H9 (cell line): ENCODE data around the gene UQCRC2. TPM values are rescaled to one million over a fixed set of nuclear protein-coding genes. Genes with fewer than 3 reads are reported as not detected.

ENCODE experiments used
- DNase-seq: peaks from one replicate; pipeline ENCODE4 v3.0.0-alpha.2; 2017
- H2AFZ ChIP-seq: one replicate; pipeline ENCODE4 v1.6.1; 2013; ENCODE audit warnings: mild to moderate bottlenecking, low read length, control low read depth, moderate library complexity
- H2AK5ac ChIP-seq: 2 replicates; pipeline ENCODE4 v1.6.1; 2013; ENCODE audit warnings: low read length, control low read depth, mixed read lengths; ENCODE audit not compliant: insufficient read length
- H2BK120ac ChIP-seq: one replicate; pipeline ENCODE4 v1.6.1; 2013; ENCODE audit warnings: low read depth, mild to moderate bottlenecking, low read length, control low read depth, inconsistent platforms; ENCODE audit not compliant: poor library complexity, severe bottlenecking
- H2BK12ac ChIP-seq: 2 replicates; pipeline ENCODE4 v1.6.1; 2013; ENCODE audit warnings: low read length, control low read depth, mixed read lengths, low read depth; ENCODE audit not compliant: insufficient read length
- H2BK15ac ChIP-seq: 2 replicates; pipeline ENCODE4 v1.6.1; 2013; ENCODE audit warnings: low read depth, low read length, control low read depth
- H2BK20ac ChIP-seq: one replicate; pipeline ENCODE4 v1.6.1; 2013; ENCODE audit warnings: low read depth, mild to moderate bottlenecking, low read length, control low read depth, inconsistent platforms; ENCODE audit not compliant: poor library complexity, severe bottlenecking
- H2BK5ac ChIP-seq: 2 replicates; pipeline ENCODE4 v1.6.1; 2013; ENCODE audit warnings: low read length, control low read depth, mixed read lengths; ENCODE audit not compliant: insufficient read length
- H3K14ac ChIP-seq: 2 replicates; pipeline ENCODE4 v1.6.1; 2013; ENCODE audit warnings: low read length, control low read depth; ENCODE audit not compliant: insufficient read depth
- H3K18ac ChIP-seq: 2 replicates; pipeline ENCODE4 v1.6.1; 2013; ENCODE audit warnings: low read depth, mild to moderate bottlenecking, mixed read lengths, low read length, control low read depth; ENCODE audit not compliant: insufficient read length
- H3K23ac ChIP-seq: 2 replicates; pipeline ENCODE4 v1.6.1; 2013; ENCODE audit warnings: low read length, control low read depth, mixed read lengths, low read depth; ENCODE audit not compliant: insufficient read length
- H3K23me2 ChIP-seq: 2 replicates; pipeline ENCODE4 v1.6.1; 2013; ENCODE audit warnings: low read depth, mild to moderate bottlenecking, mixed read lengths, low read length, control low read depth; ENCODE audit not compliant: insufficient read length, poor library complexity, severe bottlenecking
- H3K27ac ChIP-seq: 2 replicates; pipeline ENCODE4 v1.5.1; 2013; ENCODE audit warnings: low read length, control low read depth, mixed read lengths, low read depth; ENCODE audit not compliant: insufficient read length
- H3K27me3 ChIP-seq: 2 replicates; pipeline ENCODE4 v1.6.1; 2013; ENCODE audit warnings: low read length, control low read depth, inconsistent platforms; ENCODE audit not compliant: insufficient read depth
- H3K4ac ChIP-seq: 2 replicates; pipeline ENCODE4 v1.6.1; 2013; ENCODE audit warnings: low read depth, mild to moderate bottlenecking, control low read depth, inconsistent platforms, low read length, moderate library complexity
- H3K4me1 ChIP-seq: 2 replicates; pipeline ENCODE4 v1.6.1; 2013; ENCODE audit warnings: low read length, control low read depth, inconsistent platforms; ENCODE audit not compliant: insufficient read depth
- H3K4me2 ChIP-seq: 2 replicates; pipeline ENCODE4 v1.6.1; 2013; ENCODE audit warnings: low read length, control low read depth, mixed read lengths; ENCODE audit not compliant: insufficient read length, insufficient read depth
- H3K56ac ChIP-seq: 2 replicates; pipeline ENCODE4 v1.6.1; 2013; ENCODE audit warnings: low read depth, mild to moderate bottlenecking, mixed read lengths, low read length, control low read depth; ENCODE audit not compliant: insufficient read length
- H3K79me1 ChIP-seq: 2 replicates; pipeline ENCODE4 v1.6.1; 2013; ENCODE audit warnings: low read depth, mild to moderate bottlenecking, moderate library complexity, low read length, control low read depth, inconsistent platforms; ENCODE audit not compliant: insufficient read depth, poor library complexity, severe bottlenecking
- H3K79me2 ChIP-seq: 2 replicates; pipeline ENCODE4 v1.6.1; 2013; ENCODE audit warnings: low read length, control low read depth, inconsistent platforms; ENCODE audit not compliant: insufficient read depth
- H3K9ac ChIP-seq: 2 replicates; pipeline ENCODE4 v1.6.1; 2013; ENCODE audit warnings: low read length, control low read depth, mixed read lengths; ENCODE audit not compliant: insufficient read length; ENCODE audit errors: extremely low read depth
- H3K9me3 ChIP-seq: one replicate; pipeline ENCODE4 v1.6.1; 2013; ENCODE audit warnings: low read depth, low read length, inconsistent platforms; ENCODE audit not compliant: control insufficient read depth
- H3T11ph ChIP-seq: one replicate; pipeline ENCODE4 v1.6.1; 2013; ENCODE audit warnings: mild to moderate bottlenecking, low read length, control low read depth, inconsistent platforms
- H4K20me1 ChIP-seq: one replicate; pipeline ENCODE4 v1.6.1; 2013; ENCODE audit not compliant: control insufficient read depth, insufficient read length, insufficient read depth
- H4K5ac ChIP-seq: 2 replicates; pipeline ENCODE4 v1.6.1; 2013; ENCODE audit warnings: low read depth, mild to moderate bottlenecking, mixed read lengths, low read length, control low read depth; ENCODE audit not compliant: insufficient read length
- H4K8ac ChIP-seq: replicated peaks from 2 replicates; pipeline ENCODE4 v1.6.1; 2013; ENCODE audit warnings: low read length, control low read depth, mixed read lengths, low read depth; ENCODE audit not compliant: insufficient read length
- H4K91ac ChIP-seq: 2 replicates; pipeline ENCODE4 v1.6.1; 2013; ENCODE audit warnings: low read depth, mild to moderate bottlenecking, moderate library complexity, mixed read lengths, low read length, control low read depth; ENCODE audit not compliant: insufficient read length
- H3K27ac Mint-ChIP-seq, 3 experiments: 2 replicates in 2 of 3; 3 replicates in 1 of 3; pipeline ENCODE4 v1.8.0; 2020 to 2021; ENCODE audit warnings: mixed read lengths in 3 of 3, mild to moderate bottlenecking in 1 of 3, moderate library complexity in 1 of 3
- H3K27me3 Mint-ChIP-seq: 2 replicates; pipeline ENCODE4 v1.8.0; 2021; ENCODE audit warnings: low read depth, mild to moderate bottlenecking, moderate library complexity, mixed read lengths
- H3K36me3 Mint-ChIP-seq, 3 experiments: 2 replicates in 2 of 3; 3 replicates in 1 of 3; pipeline ENCODE4 v1.8.0; 2020 to 2021; ENCODE audit warnings: low read depth in 3 of 3, mixed read lengths in 3 of 3; ENCODE audit not compliant: insufficient read depth in 1 of 3
- H3K4me1 Mint-ChIP-seq, 2 experiments: 2 replicates each; pipeline ENCODE4 v1.8.0; 2020; ENCODE audit warnings: mixed read lengths in 2 of 2
- H3K4me3 Mint-ChIP-seq, 2 experiments: 2 replicates in 1 of 2; 3 replicates in 1 of 2; pipeline ENCODE4 v1.8.0; 2020 to 2021; ENCODE audit warnings: mild to moderate bottlenecking in 2 of 2, mixed read lengths in 2 of 2, moderate library complexity in 1 of 2
- H3K9me3 Mint-ChIP-seq, 2 experiments: 2 replicates in 1 of 2; 3 replicates in 1 of 2; pipeline ENCODE4 v1.8.0; 2020; ENCODE audit warnings: mild to moderate bottlenecking in 2 of 2, mixed read lengths in 2 of 2, moderate library complexity in 1 of 2
- CTCF ChIP-seq: fragments of 200-600 bp; sonication (generic); conservative IDR thresholded peaks from 3 replicates; pipeline ENCODE4 v1.8.0; 2021; ENCODE audit warnings: antibody characterized with exemption, mild to moderate bottlenecking
- WGBS: extraction: QIAGEN DNeasy Blood & Tissue Kit; methylation state at CpG from one replicate; pipeline ENCODE4 v1.1.7; 2013; ENCODE audit warnings: missing lambda C conversion rate, low lambda C conversion rate, mixed read lengths; ENCODE audit not compliant: insufficient read length; ENCODE audit errors: extremely low coverage; 5-methylcytosine and 5-hydroxymethylcytosine counted together
- total RNA-seq: library from RNA; stranded (reverse); gene quantifications from 2 replicates; pipeline ENCODE4 v1.2.1, GENCODE V29; 2021

The UQCRC2 gene
- total RNA-seq, 1 experiment from 2014 or later, result 228 TPM

- Histone ChIP-seq H4K20me1 (no peaks in the 10 kb centered on the region), H2BK15ac (no peak overlapping the region), H3K79me2 (peaks cover 2% of the 10 kb centered on the region; the same call in 1 of the 2 replicates), H3K56ac (no peak overlapping the region), H3T11ph (no peak overlapping the region), H3K4me2 (peak overlapping the region; percentile 60), H3K79me1 (no peaks in the 10 kb centered on the region), H2BK120ac (no peak overlapping the region), H3K27me3 (no peaks in the 10 kb centered on the region; the same call in 1 of the 2 replicates), H3K4ac (no peak overlapping the region), H3K18ac (no peak overlapping the region), H2AK5ac (no peak overlapping the region), H3K23me2 (peaks cover 17% of the 10 kb centered on the region), H3K27ac (no peak overlapping the region), H3K23ac (no peak overlapping the region), H3K9me3 (no peaks in the 10 kb centered on the region), H4K8ac (no peak overlapping the region), H3K9ac (peak overlapping the region; percentile 68), H3K14ac (peak overlapping the region; percentile 61; the same call in 1 of the 2 replicates), H3K4me1 (peaks cover 3% of the 10 kb centered on the region; the same call in 1 of the 2 replicates), H2BK12ac (no peak overlapping the region), H2BK20ac (no peak overlapping the region), H4K5ac (no peak overlapping the region), H2BK5ac (no peak overlapping the region), H4K91ac (no peak overlapping the region), H2AFZ (no peak overlapping the region)
- H3K4me1 Mint-ChIP-seq, result peaks cover 15% of the 10 kb centered on the region in 2 experiments
- H3K9me3 Mint-ChIP-seq, result no peaks in the 10 kb centered on the region; a peak in 1 of 5 replicates
- peak overlapping the region; percentile 91 to 93 for H3K4me3 Mint-ChIP-seq
- no peak for DNase-seq
- peaks cover 17% of the 10 kb centered on the region for H3K27me3 Mint-ChIP-seq
- no CpG with 5 or more reads among the region's 65 CpGs for WGBS
- no peak for TF ChIP-seq CTCF
- no peaks in the 10 kb centered on the region for H3K36me3 Mint-ChIP-seq
- H3K27ac Mint-ChIP-seq, result peak overlapping the region in 2 of 3 experiments; percentile 48 to 68; a peak in 3 of 7 replicates
These were observed 55.3 kb downstream of the UQCRC2 start for GRCh38 chr16:22008215-22009059.
